GM12891 (cell line): ENCODE measurements around the gene SHFL.

Source experiments
- DNase-seq: peaks from one replicate; pipeline ENCODE4 v3.0.0; 2011; ENCODE audit warnings: low spot score; ENCODE audit not compliant: insufficient read length
- FAIRE-seq: peaks from 2 replicates; lab custom pipeline; 2011; peaks lifted over from hg19 to GRCh38; lab: Jason Lieb, UNC
- PAX5 ChIP-seq: IDR thresholded peaks from 2 replicates; pipeline ENCODE4 v1.6.1; 2011; ENCODE audit warnings: low read length, moderate library complexity, mild to moderate bottlenecking; ENCODE audit not compliant: insufficient read depth, severe bottlenecking
- POLR2A ChIP-seq: IDR thresholded peaks from 2 replicates; pipeline ENCODE4 v1.6.1; 2011; ENCODE audit warnings: low read depth, low read length, control low read depth
- POLR2AphosphoS5 ChIP-seq: IDR thresholded peaks from 2 replicates; pipeline ENCODE4 v1.6.1; 2011; ENCODE audit warnings: low read depth, low read length, control low read depth
- POU2F2 ChIP-seq: IDR thresholded peaks from 2 replicates; pipeline ENCODE4 v1.6.1; 2011; ENCODE audit warnings: low read depth, mild to moderate bottlenecking, control low read depth, low read length, moderate library complexity
- SPI1 ChIP-seq: IDR thresholded peaks from 2 replicates; pipeline ENCODE4 v1.6.1; 2011; ENCODE audit warnings: low read depth, low read length, control low read depth
- TAF1 ChIP-seq: IDR thresholded peaks from 2 replicates; pipeline ENCODE4 v1.6.1; 2011; ENCODE audit warnings: low read depth, low read length, control low read depth

SHFL gene

GRCh38 chr19:10061717-10062310 lies 24.3 kb upstream of the SHFL start:
- DNase-seq (no peak), FAIRE-seq (no peak)

DNA sequence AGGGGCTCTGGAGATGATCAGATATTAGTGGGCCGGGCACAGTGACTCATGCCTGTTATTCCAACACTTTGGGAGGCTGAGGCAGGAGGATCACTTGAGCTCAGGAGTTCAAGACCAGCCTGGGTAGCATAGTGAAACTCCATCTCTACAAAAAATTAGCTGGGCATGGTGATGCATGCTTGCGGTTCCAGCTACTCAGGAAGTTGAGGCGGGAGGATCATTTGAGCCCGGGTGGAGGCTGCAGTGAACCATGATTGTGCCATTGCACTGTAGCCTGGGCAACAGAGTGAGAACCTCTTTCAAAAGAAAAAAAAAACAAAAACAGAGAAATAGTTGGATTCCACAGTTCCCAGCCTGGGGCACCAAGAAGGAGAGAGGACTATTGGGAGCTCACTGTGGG lies 17.9 kb upstream of the SHFL start:
- TF ChIP-seq SPI1 (no peak), POLR2AphosphoS5 (no peak), PAX5 (no peak), TAF1 (no peak), POLR2A (no peak), POU2F2 (no peak)
- FAIRE-seq = no peak
- DNase-seq = no peak

More at GRCh38 chr19:10061717-10062310, 24.3 kb upstream of the SHFL start:
- TF ChIP-seq TAF1 (no peak), POLR2AphosphoS5 (no peak)

- DNase-seq (no peak), FAIRE-seq (no peak)
- no peak for TF ChIP-seq POLR2AphosphoS5
- TF ChIP-seq POLR2A = no peak
- TF ChIP-seq TAF1 = no peak
- TF ChIP-seq SPI1 = no peak
- TF ChIP-seq PAX5 = no peak
- TF ChIP-seq POU2F2 = no peak
These were observed 17.1 kb upstream of the SHFL start for GRCh38 chr19:10069046-10069445.

DNA sequence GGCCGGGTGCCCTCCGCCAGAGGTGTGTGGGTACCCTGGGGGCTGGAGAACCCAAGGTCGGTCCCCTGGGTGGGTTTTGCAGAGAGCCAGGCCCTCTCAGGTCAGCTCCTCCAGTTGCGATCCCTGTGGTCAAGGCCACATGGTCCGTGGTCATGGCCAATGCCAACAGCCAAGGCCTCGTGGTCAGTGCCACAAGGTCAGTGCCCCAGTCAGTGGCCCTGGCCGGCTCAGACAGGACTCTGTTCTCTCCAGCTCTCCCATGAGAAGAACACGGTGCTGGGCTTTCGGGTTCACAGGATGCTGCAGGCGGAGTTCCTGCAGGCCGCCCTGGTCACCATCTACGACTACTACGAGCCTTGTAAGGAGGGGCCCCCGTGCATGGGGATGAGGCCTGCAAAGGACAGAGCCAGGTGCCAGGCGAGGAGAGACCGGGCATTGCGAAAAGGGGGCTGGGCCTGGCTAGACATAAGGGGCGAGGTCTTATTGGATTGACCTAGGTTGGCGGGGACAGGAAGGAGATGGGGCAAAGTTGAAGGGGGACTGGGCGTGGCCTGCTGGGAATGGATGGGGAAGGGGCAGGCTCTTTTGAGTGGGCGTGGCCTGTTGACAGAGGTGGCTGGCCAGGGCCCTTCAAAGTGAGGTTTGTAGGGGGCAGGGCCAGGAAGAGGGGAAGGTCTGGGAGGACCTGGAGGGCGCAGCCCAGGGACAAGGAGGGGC lies 15.2 kb upstream of the SHFL start:
- DNase-seq (no peak), FAIRE-seq (no peak)
- TF ChIP-seq TAF1 = no peak
- TF ChIP-seq POLR2A = no peak
- no peak for TF ChIP-seq SPI1
- TF ChIP-seq POLR2AphosphoS5 = no peak
- no peak for TF ChIP-seq PAX5
- TF ChIP-seq POU2F2 = no peak

- TF ChIP-seq POLR2A = no peak
- TF ChIP-seq SPI1 = no peak
- no peak for TF ChIP-seq POU2F2
- TF ChIP-seq TAF1 = no peak
- TF ChIP-seq PAX5 = no peak
- no peak for TF ChIP-seq POLR2AphosphoS5
- DNase-seq (no peak), FAIRE-seq (peak; percentile 87)
These were observed 12.0 kb upstream of the SHFL start for GRCh38 chr19:10074153-10074552.

GRCh38 chr19:10076535-10076934 lies 9.6 kb upstream of the SHFL start:
- DNase-seq (no peak), FAIRE-seq (no peak)
- no peak for TF ChIP-seq POLR2A

DNA sequence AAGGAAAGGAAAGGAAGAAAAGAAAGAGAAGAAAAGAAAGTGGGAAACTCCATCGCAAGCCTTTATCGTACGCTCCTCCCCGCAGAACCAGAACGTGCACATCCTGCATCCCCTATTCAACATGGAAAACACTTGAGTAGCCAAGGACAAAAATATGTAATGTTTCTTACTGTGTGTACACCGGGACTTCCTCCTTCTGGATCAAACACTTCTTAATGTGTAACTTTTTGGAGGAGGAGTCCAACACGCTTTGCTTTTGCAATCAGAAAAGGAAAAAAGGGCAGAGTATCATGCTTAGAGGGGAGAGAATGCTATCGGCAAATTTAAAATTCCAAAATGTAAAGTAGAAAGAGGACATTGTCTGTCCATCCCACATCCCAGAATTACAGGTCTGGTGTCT lies 7.8 kb upstream of the SHFL start:
- FAIRE-seq (no peak), DNase-seq (no peak)
- TF ChIP-seq PAX5 (no peak), POLR2AphosphoS5 (no peak), SPI1 (no peak), POU2F2 (no peak), POLR2A (no peak), TAF1 (no peak)

DNA sequence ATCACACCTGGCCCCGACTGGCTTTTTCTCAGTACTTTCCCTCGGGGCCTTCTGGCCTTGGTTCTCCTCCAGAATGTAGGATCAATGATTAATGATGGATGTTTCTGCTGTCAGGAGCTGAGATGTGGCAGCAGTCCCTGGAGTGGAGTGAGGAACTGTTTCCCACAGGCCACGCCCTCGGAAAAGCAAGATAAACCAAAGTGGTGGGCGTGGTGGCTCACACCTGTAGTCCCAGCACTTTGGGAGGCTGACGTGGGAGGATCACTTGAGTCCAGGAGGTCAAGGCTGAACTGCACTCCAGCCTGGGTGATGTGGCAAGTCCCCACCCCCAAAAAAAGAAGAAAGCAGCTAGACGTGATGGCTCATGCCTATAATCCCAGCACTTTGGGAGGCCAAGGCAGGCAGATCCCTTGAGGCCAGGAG lies 7.1 kb upstream of the SHFL start:
- no peak for DNase-seq
- no peak for FAIRE-seq
- no peak for TF ChIP-seq TAF1
- no peak for TF ChIP-seq PAX5
- TF ChIP-seq POLR2A = no peak
- no peak for TF ChIP-seq SPI1
- no peak for TF ChIP-seq POU2F2
- TF ChIP-seq POLR2AphosphoS5 = no peak

GRCh38 chr19:10083911-10084310 lies 2.2 kb upstream of the SHFL start:
- TF ChIP-seq POLR2A (no peak), POU2F2 (no peak), PAX5 (no peak), SPI1 (no peak), TAF1 (no peak), POLR2AphosphoS5 (no peak)
- FAIRE-seq = no peak
- no peak for DNase-seq

DNA sequence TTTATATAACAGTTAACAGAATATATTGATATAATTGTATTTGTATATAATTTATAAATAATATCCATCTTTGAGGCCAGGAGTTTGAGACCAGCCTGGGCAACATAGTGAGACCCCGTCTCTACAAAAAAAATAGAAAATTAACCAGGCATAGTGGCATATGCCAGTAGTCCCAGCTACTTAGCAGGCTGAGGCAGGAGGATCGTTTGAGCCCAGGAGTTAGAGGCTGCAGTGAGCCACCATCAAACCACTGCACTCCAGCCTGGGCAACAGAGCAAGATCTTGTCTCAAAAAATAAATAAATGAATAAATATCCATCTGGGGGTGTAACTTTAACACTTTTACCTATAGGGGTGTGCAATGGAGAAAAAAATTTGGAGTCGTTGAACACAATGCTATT lies 1.3 kb upstream of the SHFL start:
- TF ChIP-seq PAX5 (no peak), POLR2A (no peak), POU2F2 (no peak), TAF1 (no peak), POLR2AphosphoS5 (no peak), SPI1 (no peak)
- FAIRE-seq = no peak
- no peak for DNase-seq
